NCI-H526 (cell line): ENCODE results near the gene CTBP2.

Source experiments
- DNase-seq, 2 experiments: peaks; one replicate each; lab custom pipeline; 2025; lab: John Stamatoyannopoulos, UW

The CTBP2 gene

GRCh38 chr10:125106586-125106985 lies 53.8 kb downstream of the CTBP2 start:
- DNase-seq = no peak

- DNase-seq = no peak
Measured at GRCh38 chr10:125105706-125106255, 54.6 kb downstream of the CTBP2 start.

- DNase-seq = no peak
Measured at GRCh38 chr10:125105155-125105554, 55.2 kb downstream of the CTBP2 start.

- DNase-seq = no peak
Measured at GRCh38 chr10:125104559-125104958, 55.8 kb downstream of the CTBP2 start.

- DNase-seq = peak; percentile 13 to 24
Measured at GRCh38 chr10:125103924-125104323, 56.4 kb downstream of the CTBP2 start.

- DNase-seq = no peak
Measured at GRCh38 chr10:125103466-125103865, 56.9 kb downstream of the CTBP2 start.

- DNase-seq = peak in 1 of 2 experiments; percentile 20
Measured at GRCh38 chr10:125102821-125103220, 57.5 kb downstream of the CTBP2 start.

GRCh38 chr10:125102246-125102645 lies 58.1 kb downstream of the CTBP2 start:
- DNase-seq = no peak

- no peak for DNase-seq
Measured at GRCh38 chr10:125101581-125101980, 58.8 kb downstream of the CTBP2 start.

- no peak for DNase-seq
Measured at GRCh38 chr10:125101049-125101448, 59.3 kb downstream of the CTBP2 start.

- DNase-seq = no peak
Measured at GRCh38 chr10:125097409-125098070, 62.8 kb downstream of the CTBP2 start.

- DNase-seq = no peak
Measured at GRCh38 chr10:125096975-125097374, 63.4 kb downstream of the CTBP2 start.

- no peak for DNase-seq
Measured at GRCh38 chr10:125096371-125096770, 64.0 kb downstream of the CTBP2 start.

GRCh38 chr10:125095776-125096175 lies 64.6 kb downstream of the CTBP2 start:
- no peak for DNase-seq

- DNase-seq = no peak
Measured at GRCh38 chr10:125095228-125095627, 65.1 kb downstream of the CTBP2 start.

GRCh38 chr10:125094806-125095205 lies 65.6 kb downstream of the CTBP2 start:
- no peak for DNase-seq

GRCh38 chr10:125093974-125094705 lies 66.2 kb downstream of the CTBP2 start:
- no peak for DNase-seq

- DNase-seq = no peak
Measured at GRCh38 chr10:125093199-125093973, 67.0 kb downstream of the CTBP2 start.

- no peak for DNase-seq
Measured at GRCh38 chr10:125092564-125093031, 67.8 kb downstream of the CTBP2 start.

- DNase-seq = no peak
Measured at GRCh38 chr10:125091891-125092290, 68.5 kb downstream of the CTBP2 start.

- no peak for DNase-seq
Measured at GRCh38 chr10:125089469-125089868, 70.9 kb downstream of the CTBP2 start.

- no peak for DNase-seq
Measured at GRCh38 chr10:125087897-125088215, 72.5 kb downstream of the CTBP2 start.
